ENCODE measurements around the gene OSR1.

Gene OSR1

DNA sequence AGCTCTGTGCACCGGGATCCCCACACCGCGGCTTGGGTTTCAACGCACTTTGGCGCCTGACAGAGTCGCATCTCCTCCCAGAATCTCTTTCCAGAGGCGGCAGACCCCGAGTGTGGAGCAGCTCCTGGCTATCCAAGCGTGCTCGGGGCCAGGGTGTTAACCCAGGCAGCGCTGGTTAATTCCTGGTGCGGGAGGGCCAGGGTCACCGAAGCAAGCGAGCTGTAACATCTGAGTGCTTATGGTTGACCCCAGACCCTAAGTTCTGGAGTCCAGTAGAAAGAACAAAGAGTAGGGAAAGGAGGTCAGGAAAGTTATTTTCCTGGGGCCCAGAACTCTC is 566 bp upstream of the OSR1 start:
- DNase-seq (ENCODE audit: low read depth in 2 of 2), result no peak

DNA sequence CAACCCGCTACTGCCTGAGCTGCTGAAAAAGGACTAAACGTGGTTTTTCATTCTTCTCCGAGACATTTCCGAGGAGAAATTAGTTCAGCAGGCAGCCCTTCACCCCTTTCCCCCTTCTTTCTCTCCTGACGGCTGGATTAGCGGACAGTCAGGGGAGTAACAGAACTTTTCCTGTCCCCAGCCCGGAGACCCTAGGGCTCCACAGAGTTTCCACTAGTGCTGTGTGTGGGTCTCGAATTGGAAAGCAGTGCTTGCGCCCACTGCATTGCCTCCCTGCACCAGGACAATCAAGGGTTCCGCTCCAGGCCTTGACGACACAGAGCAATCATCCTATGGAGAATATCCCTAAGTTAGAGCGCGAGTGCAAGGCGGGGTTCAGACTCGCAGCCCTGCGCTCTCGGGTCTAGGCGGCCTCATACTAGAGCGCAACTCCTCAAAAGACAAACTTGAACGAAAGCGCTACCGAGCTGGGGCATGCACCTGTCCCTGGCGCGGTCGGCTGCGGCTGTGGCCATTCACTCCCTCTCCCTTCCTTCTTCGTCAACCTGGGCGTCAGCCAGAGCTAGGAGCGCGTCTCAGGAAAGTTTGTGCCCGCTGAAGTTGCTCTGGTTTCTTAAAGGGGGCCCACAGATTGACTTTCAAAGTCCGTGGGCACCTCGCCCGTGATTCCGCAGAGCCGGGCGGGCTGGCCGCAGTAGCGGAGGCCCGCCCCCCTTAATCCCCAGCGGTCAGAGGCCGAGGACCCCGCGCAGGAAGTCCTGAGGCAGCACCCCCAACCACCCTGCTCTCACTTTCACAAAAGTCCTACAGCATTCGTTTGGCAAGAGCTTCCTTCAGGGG is 801 bp downstream of the OSR1 start:
- no peak for DNase-seq (ENCODE audit: low read depth in 2 of 2)

DNA sequence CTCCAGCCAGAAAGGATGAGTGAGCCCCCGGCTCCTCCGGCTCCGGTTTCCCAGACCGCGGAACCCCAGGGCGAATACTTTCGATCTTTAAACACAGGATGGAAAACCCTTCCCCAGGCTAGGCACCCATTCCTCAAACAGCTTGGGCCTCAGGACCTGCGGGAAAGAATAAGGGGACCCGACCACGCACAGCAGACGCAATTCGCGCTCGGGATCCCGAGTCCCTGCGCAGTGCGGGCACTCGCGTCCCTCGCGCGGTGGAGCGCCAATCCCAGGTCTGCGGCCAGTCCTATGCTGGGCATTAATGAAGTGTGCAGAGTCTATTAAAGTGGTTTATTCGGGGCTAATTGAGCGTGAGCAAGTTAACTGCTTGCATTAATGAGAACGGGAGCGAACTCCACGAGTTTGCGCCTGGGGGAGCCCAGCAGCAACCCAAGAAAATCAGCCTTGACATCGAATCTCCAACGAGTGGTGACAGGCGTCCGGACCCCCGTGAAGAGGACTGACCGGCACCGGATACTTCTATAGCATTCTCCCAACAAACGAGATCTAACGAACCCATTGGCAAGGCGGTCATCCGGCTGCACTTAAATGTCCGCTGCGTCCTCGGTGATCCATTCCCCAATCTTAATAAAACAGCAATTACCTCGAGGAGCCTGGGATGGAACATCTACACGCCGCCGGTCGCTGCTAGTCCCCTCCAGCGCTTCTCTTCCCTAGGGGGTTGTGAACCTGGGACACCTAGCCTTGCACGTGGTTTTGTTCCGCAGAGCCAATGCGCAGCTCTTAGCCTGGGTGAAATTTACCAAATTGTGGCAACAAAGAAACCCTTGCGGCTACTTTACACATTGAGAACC is 1.6 kb downstream of the OSR1 start:
- DNase-seq (ENCODE audit: low read depth in 2 of 2), result no peak

DNA sequence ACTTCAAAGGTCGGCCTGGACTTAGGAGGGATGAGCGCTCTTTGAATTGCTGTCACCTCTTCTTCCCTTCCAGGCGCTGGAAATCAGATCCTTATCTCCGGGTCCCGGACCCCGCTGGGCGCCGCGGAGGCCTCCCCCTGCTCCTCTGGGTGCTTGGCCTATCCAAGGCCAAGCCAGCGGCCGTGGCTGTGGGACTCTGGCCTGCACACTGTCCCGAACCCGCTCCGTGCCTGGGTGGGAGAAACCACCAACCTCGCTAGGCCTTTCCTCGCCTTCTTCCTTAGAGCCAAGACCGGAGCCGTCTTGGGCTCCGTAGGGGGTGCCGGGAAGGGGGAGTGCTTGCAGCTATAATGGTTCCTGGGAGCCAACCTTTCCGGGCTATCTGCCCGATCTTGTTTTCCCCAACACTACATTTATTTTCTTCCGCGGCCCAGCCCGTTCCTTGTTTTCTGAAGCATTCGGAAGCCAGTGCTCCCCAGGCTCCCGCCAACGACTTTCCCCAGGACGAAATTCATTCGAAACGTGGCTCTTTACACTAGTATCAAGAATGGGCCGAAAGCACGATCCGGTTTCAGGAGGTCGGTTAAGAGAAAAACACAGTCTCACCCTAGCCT is 2.4 kb downstream of the OSR1 start:
- DNase-seq (ENCODE audit: low read depth in 2 of 2), result no peak

DNA sequence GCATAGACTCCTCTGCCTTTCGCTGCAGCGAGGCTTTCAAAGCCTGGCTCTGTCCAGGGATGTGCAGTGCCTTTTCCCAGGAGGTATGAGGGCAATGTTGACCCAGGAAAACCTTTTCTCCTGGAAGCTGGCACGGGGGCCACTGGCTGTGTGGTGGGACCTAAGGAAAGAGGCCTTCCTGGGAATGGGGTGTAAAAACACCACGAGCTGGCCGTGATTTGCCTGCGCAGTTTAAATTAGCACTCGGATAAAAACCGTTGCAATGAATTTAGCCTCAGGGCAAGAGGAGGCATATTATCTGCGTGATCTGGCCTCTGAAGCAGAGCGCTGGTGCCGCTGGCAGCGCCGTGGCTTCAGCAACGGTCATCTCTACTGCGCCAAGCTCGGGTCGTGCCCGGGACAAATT is 3.0 kb downstream of the OSR1 start:
- DNase-seq (ENCODE audit: low read depth in 2 of 2), result no peak

DNA sequence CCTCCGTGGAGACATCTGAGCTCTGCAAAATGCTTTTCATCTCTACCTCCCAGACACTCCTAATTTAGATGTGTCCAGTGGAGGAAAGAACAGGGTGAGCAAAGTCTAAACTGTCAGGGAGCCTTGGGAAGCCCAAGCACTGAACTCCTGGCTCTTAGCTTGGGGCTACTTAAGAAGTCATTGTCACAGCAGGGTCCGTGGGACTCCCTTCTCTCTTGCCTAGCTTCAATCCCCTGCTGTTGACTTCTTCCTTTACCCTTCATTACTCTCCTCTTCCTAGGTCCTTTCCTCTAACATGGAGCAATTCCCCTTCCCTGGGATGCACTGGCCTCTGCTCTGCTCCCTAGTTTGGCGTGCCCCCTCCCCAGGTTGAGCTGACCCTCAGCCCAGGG is 3.4 kb downstream of the OSR1 start:
- DNase-seq (ENCODE audit: low read depth in 2 of 2), result no peak

DNA sequence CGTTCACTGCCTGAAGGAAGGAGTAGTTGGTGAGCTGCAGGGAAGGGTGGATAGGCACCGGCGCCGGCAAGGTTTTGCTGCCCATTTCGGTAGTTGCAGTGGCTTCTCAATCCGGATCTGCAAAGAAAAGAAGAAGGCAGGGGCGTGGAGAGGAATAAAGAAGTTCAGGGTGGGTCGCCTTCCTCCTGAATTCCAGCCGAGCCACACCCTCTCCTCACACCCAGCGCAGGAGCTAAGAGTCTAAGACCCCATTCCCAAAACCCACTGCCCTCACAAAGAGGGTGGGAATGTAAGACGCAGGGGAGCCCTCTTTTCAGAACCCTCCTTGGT is 4.7 kb downstream of the OSR1 start:
- no peak for DNase-seq (ENCODE audit: low read depth in 2 of 2)

DNA sequence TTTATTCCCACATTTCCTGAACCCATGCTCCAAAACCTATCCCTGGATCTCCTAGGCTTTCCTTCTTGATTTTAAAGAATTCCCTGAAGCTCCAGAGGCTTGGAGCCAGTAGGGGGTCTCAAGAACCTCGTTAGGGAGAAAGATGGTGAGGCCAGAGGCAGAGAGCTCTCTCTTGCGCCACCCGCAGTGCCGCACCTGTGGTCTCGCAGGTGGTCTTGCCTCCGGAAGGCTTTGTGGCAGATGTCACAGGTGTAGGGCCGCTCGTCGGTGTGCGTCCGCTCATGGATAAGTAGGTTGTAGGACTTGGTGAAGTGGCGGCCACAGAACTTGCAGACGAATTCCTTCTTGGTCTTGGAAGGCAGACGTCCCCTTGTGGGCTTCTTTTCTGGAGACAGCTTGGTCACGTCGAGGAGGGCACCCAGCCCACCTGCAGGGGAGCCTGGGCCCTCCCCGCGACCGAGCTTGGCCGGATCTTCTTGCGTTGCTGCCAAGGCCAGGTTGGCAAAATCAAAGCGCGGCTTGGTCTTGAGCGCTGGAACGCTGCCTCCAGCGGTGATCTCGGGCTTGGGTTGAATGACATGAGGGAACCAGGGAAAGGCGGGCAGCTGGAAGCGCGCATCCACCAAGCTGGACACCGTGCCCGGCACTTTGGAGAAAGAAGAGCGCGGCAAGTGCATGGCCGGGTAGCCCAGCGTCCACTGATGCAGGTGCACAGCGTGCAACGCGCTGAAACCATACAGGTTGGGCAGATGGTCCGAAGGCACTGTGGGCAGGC is 5.3 kb downstream of the OSR1 start:
- DNase-seq (ENCODE audit: low read depth in 2 of 2), result no peak

DNA sequence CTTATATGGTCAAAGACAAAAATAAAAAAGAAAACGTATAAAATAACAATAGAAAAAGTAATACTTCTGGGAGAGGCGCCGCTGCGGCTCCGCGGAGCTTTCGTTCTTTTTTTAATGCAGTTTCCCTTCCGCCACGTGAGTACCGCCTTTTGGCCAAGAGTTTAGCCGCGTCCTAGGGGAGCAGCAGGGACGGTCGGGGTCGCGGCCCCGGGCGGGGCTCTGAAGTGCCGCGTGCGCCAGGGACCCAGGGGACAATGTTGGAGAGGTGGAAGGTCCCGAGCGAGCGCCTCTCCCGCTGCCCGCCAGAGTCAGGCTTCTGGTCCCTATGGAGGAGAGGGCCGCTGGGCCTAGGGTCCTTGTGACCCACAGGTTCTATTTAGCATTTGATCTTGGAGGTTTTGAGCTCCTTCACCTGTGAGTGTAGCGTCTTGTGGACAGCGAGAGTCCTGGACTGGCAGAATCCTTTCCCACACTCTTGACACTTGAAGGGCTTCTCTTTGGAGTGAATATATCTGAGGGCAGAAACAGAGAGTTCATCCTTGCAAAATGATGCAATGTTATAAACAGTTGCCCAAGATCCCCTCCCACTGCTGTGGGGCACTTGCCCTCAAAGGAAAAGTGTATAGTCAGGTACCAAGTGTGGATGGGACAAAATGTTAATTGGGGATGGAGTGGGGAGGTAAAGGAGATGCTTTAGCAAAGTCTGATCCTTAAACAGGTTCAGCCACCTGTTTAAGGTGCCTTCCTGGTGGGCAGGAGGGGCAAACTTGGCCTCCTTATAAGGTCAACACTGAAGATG is 6.3 kb downstream of the OSR1 start:
- no peak for DNase-seq (ENCODE audit: low read depth in 2 of 2)

DNA sequence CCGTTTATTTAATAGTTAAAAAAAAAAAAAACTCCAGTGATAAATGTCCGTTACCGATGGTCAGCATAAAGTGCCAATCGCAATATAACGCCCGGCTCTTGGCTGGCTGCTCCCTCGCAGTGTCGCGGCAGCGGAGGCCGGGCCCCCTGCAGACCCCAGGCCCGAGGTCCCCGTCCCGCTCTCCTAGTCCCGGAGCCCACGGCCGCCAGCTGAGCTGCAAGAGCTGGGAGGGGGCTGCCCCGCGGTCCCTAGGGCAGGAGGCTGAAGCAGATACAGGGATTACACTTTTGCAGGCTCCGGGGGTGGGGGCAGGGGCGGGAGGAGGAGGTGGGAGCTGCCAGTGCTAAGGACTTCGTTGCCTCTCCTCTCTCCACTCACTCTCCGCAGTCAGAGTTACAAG is 6.9 kb downstream of the OSR1 start:
- DNase-seq (ENCODE audit: low read depth in 2 of 2), result no peak

DNA sequence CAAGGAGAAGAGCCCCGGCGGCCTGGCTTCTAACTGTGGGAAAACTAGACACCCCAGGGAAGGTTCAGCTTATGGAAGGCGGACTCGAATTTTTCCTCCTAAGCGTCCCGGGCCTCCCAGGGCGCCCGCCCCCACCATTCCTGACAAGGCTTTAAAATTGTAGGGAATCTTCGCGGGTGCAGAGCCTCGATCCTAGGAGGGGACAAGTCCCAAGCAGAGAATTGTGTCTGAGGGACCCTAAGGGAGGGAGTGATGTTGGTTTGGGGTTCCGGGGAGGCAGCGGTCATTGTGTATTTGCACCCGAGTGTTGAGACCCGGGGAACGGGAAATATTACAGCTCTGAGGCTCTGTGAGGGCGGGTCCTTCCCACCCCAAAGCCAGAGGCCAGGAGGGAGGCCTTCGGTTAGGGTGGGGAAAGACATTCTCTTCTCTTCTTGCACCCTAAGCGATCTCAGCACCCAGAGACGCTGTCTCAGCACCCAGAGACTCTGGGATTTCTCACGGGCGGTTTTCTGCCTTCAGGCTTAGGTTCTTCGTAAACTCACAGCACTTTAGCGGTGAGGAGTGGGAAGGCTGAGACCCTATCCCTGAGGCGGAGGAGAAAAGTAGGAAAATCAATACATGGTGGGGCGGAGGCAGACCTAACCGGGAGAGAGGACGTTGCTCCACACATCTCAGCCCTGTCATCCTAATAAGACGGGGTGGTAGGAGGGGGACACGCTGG is 7.6 kb downstream of the OSR1 start:
- no peak for DNase-seq (ENCODE audit: low read depth in 2 of 2)

DNA sequence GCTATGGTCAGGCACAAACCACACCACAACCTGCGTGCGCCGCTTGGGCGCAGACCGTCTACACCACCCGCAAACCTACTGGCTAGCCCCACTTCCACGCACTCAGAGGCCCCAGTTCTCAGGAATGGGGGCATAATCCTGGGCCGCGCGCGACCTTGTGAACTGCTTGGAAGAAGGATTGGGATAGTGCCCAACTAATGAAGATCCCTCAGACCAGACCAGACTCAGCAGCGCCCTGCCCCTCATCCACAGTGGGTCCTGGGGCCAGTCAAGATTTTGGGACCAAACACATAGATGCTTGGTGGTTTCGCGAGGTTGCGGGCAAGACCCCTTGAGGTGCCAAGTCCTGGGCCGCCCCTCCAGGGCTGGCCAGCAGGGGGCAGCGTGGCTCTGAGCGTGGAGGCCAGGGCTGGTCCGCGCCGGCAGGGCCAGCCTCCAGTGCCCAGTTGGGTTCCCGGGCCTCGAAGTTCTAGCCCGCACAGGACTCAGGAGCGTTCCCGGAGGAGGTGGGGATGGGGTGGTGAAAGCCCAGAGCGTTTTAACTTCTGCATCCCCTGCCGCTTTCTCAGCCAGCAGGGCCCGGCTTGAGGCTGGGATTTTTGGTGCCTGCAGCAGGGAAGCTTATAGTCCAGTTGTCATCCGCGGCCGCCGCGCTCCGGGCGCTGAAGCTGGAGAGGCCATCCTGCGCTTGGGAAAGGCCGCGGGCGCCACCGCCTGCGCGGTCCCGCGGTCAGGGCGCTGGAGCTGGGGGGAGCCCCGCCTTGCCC is 8.3 kb downstream of the OSR1 start:
- no peak for DNase-seq (ENCODE audit: low read depth in 2 of 2)

DNA sequence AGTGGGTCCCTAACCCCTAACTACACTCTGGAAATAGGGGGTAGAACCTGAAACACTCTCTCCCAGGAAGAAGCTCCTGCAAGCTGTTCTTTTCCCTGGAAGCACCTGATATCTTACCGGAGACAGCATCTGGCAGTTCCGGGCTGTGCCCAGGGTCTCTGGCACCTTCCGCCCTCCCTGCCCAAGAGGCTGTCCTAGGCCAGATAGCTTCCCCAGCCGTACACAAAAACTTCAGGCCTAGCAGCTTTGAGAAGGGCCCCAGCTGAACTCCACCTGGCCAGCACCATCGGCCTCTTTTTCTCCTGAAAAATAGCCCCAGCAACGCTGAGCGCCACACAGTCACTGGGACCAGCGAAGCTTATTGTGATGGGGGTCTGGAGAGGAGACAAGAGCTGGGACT is 9.7 kb downstream of the OSR1 start:
- DNase-seq (ENCODE audit: low read depth in 2 of 2), result no peak

DNA sequence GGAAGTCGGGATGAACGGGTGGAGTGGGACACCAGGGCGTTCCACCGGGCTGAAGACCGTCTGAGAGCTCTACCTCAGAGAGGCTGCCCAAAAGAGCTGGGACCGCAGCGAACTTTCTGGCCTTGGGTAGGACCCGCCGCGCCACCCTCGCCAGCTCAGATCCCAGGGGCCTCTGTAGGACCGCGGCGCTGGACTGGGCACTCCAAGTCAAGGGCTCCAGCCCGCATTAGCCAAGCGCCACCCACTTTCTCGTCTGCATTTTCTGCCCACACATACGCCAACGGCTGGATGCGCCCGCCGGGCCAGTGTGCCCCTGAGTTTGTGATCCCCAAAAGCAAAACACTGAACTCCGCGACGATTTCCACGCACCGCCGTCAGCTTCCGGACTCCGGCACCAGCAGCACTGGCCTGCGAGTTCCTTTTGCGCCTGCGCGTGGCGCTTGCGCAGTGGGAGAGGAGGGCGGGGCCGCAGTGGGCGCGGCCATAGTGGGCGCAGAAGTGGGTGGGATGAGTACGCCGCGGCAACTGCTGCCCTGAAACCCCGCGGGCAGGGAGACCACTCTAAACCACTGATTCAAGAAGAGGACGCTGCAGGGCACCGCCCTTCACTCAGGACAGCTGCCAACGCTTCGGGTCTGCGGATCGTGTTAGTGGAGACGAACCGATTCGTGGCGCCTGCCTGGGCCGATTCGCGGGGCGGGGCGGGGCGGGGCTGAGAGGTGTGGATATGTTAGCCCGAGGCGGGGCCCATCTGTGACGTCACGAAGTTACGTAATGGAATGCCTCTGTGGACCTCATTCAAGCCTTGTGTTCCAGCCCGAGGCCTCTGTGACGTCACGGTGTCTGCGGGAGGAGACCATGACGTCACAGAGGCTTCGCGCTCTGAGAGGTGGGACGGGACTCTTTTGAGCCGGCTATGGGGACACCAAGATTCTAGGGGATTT is 10.5 kb downstream of the OSR1 start:
- DNase-seq (ENCODE audit: low read depth in 2 of 2), result peak; percentile 90 to 92

DNA sequence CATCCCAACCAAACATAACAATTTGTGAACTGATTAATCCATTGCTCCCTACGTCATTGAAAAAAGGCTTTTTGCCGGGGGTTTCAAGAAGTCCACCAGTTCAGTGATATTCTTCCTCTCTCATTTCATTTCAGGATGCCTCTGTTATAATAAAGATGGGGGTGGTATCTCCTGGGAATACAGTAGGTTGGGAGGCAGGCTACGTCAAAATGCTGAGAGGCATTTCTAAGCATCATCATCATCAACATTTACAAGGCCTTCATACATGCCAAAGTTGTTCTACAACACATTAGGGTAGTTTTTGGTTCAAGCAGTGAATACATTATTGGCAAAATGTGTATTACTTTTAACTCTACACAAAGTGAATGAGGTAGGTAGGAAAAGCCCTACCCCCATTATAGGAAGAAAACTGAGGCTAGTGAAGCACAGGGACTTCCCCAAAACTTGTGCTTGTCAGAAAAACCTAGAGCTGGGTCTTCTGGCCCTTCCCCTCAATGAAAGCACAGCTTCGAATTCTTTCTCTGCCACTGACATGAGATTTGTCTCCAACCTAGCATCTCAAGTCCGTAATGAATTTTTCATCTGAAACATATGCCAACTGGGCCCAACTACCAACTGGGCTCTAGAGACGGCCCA is 11.3 kb downstream of the OSR1 start:
- no peak for DNase-seq (ENCODE audit: low read depth in 2 of 2)

DNA sequence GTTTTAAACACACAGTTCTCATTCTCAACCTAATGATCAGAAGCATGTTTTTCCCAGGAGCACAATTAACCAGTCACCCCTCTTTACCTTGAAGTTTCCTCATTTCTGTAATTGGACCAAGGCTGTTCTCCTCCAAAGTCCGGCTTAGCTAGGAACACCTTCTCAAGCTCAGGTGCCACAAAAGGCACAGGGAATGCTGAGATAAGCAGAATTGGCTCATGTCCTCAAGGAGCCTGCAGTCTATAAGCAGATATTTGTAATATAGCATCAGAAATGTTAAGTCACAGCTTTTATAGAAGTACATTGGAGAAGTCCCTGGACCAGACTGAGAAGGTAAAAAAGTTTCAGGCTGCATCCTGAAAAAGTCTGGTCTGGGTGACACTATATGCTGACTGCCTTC is 20.7 kb downstream of the OSR1 start:
- no peak for DNase-seq (ENCODE audit: low read depth in 2 of 2)

DNA sequence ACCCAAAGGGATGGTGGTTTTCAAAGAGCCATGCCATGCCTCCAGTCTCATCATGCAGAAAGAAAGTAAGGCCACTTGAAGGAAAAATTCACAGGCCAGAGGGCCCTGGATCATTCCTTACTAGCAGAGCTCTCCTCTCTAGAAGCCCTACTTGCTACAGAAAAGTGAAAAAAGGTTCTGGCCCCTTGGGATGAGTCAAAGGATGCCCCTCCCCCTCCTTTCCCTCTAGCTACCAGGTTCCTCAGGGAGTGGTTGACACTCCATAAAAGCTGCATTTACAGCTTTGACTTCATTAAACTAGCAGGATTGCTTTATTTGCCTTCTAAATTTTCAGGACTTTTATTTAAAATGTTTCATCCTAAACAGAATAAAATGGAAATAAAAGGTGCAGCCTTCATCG is 21.2 kb downstream of the OSR1 start:
- DNase-seq (ENCODE audit: low read depth in 2 of 2), result no peak

DNA sequence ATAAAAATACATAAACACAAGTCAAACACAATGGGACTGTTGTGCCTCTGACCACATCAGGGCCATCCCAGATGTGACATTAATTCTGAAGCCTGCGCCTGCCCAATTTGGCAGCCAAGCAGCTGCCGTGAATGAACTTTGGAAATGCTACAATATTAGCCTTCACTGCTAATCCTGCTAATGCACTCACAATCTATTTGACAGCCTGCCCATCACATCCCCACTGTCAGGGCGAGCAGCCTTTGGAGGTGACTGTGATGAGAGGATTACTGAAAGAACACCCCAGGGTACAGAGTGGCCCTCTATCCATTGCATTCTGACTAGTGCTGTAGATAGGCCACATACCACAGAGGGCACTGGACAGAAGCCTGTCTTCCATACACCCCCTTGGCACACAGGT is 21.6 kb downstream of the OSR1 start:
- no peak for DNase-seq (ENCODE audit: low read depth in 2 of 2)

Measured in stimulated activated CD8-positive, alpha-beta memory T cell treated with anti-CD3 and anti-CD28 coated beads, Interleukin-2, amount 100 ng/mL, for 1 hour (primary cell).